ENCODE data around the gene SCN4A.
"Not testable (repeated sequence)": the region's sequence is repeated elsewhere in the genome, so short reads cannot be mapped to it uniquely, and the experiment has no call there.

Gene SCN4A

DNA sequence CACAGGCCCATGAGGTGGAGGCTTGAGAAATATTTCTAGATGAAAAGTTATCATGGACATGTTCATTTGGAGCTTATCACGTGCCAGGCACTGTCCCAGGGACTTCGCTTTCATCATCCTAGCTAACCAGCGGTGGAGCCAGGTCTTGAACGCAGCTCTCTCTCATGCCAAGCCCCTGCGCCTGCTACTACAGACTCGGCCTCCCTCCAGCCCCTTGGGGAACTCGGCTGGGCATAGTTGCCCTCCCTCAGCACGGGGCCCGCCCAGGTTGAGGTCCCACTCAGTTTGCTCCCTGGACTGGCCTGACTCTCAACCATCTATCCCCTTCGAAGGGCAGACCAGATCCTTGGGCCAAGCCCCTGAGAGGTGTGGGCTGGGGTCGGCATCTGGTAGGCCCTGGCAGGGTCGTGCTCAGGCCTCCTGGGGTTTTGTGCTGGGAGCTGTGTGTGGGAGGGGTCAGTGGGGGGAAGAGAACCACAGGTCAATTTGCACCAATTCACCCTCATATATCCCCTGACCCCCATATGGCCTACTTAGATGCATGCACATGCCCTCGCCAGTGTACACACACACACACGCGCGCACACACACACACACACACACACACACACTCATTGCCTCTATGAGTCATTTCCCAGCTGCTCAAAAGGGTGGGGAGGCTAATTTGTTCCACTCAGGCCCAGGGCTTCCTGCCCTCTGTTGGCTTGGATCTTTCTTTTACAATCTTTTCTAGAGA, 12.1 kb upstream of the SCN4A start:
- peak; percentile 57 for DNase-seq

DNA sequence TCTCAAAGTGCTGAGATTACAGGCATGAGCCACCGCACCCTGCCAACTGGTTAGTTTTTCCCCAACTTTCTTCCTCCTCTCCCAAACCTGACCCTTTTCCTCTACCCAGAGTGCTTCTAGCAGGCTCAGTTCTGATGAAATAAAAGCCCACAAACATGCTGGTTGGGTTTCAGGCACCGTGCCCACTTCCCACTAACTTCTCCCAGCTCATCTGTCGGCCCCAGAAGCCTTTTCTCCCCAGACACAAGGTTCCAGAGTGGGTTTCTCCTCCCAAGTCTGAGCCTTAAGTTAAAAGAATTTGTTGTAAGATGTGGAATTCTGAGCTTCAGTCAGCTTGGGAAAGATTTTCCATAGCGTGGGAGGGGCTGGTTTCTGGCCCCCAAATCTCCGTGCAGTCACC, 11.5 kb upstream of the SCN4A start:
- DNase-seq = no peak

DNA sequence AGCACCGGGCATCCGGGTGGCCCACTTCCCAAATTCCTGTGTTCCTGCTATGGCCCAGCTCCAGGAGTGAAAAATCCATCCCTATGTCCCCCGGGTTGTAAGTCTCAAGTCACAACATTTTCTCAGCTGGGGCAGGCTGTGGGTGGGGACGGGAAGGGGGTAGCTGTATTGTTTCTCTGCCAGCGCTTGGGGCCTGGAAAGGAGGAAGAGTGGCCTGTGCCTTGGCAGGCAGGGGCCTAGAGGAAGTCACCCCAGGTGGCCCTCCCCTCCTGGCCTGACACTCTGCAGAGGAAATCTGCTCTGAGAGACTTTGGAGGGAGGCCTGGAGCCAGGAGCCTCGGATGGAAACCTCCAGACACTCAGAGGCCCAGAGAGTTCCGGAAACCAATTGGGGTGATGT, 10.6 kb upstream of the SCN4A start:
- no peak for DNase-seq

DNA sequence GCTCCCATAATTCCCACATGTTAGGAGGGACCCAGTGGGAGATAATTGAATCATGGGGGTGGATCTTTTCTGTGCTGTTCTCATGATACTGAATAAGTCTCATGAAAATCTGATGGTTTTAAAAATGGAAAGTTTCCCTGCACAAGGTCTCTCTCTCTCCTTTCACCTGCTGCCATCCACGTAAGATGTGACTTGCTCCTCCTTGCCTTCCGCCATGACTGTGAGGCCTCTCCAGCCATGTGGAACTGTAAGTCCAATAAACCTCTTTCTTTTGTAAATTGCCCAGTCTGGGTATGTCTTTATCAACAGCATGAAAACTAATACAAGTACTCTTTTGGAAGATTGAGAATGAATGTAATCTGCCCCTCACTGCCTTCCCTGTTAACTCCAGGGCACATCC, 9.9 kb upstream of the SCN4A start:
- DNase-seq = not testable (repeated sequence)

DNA sequence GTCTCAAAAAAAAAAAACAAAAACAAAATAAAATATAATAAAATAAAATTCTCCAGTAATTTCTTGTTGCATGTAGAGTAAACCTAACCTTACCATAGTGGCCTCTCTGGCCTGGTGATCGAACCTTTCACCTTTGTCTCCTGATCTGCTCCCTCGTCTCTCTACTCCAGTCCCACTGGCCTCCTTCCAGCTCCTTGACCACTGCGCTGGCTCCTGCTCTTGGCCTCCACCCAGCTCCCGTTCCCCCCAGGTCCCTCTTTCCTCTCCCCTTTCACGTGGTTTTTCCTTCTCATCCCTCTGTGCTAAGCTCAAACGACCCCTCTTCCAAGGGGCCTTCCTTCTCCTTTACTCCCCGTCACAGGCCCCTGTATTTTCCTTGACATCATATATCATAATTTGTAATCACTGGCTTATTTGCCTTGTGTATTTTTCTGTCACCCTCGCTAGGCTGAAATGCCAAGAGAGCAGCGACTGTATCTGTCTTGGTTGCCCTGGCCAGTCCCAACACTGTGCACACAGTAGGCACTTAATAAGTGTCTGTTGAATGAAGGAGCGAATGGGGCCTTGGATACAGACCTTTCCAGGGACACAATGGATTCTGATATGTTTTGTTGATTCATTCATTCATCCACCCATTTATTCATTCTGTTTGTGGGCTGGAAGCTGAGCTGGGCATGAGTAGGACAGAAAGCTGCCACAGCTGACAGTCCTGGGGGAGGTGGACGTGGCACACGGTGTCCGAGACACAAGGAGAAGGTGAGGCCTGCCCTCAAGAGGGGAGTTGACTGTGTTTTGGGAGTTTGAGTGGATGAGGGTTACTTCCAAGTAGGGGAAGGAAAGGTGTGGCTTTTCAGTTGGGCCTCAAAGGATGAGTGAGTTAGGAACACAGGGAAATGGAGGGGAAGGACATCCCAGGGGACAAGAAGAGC, 5.8 kb upstream of the SCN4A start:
- DNase-seq = no peak

DNA sequence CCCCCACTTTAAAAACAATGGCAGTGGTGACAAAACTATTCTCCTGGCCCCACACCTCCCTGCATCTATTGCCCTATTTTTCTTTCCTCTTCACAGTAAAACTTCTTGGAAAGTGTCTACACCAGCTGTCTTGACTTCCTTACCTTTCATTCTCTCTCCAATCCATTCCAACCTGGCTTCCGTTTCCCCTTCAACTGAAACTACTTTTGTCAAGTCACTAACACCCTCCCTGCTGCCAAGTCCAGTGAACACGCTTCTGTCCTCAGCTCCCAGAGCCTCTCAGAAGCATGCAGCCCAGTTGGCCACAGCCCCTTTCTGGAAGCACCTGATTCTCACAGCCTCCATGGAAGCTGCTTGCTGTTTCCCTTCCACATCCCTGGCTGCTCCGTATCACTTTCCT, 4.0 kb upstream of the SCN4A start:
- DNase-seq = no peak

DNA sequence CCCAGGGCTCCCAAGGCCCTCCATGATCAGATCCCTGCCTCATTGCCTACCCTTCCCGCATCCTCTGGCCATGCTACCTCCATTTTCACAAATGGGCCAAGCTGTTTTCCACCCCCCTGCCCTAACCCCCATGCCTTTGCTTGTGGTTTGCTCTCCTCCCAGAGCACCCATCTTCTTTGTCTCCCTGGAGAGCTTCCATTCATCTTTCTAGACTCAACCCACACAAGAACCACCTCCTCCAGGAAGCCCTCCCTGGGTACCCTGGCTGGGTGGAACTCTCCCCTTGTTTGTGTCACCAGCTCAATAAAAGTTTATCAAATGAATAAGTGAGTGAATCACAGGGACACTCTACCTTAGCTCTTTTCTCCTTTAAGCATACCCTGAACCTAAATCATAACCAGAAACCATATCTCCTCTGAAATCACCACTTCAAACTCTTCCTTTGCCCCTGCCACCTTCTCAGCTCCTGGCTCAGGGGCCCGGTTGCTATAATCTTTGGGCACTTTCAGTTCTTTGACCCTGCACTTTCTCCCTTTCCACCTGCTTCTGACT, 2.9 kb upstream of the SCN4A start:
- no peak for DNase-seq

DNA sequence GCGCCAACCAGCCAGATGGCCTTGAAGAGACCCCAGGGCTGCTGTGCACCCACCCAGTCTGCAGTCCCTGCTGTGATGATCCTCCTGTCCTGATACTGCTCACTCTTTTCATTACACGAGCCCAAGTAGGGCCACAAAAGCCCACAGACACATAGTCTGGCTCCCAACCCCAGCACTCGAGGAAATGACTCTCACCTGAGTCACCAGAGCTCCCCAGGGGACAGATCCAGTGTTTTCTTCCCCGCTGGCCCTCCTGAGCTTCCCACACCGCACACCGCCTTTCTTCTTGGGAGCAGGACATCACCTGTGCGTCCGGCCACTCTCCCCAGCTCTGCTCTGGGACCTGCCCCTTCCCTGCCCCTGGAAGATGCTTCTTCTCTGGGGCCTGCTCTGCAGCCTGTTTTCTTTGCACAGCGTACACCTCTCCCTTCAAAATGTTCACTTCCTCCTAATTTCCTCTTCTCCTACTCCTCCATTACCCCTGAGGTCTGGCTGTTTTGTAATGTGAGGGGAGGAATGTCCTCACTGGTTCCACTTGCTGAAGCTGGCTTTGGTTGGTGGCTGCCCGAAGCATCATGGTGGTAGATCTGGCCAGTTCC, 2.0 kb upstream of the SCN4A start:
- DNase-seq = no peak

DNA sequence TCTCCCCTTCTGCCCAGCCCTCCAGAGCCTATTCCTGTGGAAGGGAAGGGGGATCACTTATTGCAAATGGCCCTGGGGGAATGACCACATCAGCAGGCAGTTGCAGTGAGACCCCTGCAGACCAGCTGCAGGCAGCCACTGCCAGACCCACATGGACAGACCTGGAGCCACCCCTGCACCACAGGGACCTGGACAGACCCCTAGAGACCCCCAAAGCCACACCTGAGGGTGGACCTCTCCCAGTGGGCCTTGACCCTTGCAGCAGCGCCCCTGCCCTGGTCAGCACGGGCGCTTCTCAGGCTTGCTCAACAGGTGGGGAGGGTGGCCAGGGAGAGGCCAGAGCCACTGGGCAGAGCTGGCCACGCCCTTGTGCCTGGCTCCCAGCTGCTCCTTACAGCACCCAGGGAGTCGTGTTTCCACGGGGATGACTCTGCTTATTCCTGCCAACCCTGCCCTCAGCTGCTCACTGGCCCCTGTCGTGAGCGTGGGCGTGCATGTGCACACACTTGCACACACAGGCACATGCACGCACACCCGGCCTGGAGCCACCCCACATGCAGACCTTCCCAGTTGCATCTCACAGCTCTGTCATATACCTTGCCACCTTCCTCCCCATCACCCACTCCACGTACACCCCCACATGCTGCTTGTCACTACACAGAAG, 1.3 kb upstream of the SCN4A start:
- DNase-seq = no peak

DNA sequence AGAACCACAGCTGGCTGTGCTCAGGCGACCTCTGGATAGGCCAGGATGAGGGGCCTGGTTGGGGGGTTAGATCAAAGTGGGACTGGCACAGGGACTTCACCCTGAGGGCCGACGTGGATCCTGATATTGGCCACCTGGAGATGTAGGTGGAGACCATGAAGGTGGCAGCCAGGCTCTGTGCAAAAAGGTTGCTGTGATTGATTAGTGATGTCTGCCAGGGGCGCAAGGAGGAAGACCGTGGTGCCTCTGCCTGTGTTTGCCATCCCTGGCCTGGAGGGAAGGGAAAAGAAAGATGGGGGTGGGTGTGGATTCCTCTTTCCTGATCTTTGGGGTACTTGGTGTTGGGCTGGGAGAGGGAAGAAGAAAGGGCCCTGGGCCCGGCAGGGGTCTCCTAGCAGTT, 529 bp upstream of the SCN4A start:
- no peak for DNase-seq

DNA sequence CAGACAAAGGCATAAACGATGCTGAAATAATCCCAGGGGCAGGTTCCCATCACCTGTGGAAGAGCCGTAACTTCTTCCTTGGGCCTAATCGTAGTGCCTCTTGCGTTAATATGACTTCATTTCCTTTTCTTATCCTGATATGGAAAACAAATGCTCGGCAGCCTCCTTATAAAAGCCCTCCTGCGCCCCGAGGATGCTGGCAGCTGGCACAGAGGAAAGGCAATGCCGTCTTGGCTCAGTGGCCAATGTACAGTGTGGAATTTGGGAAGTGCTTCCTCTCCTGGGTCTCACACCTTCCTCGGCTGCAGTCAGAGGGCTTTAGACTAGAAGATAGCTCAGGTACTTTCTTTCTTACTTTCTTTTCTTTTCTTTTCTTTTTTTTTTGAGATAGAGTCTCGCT, 3.4 kb downstream of the SCN4A start:
- no peak for DNase-seq

DNA sequence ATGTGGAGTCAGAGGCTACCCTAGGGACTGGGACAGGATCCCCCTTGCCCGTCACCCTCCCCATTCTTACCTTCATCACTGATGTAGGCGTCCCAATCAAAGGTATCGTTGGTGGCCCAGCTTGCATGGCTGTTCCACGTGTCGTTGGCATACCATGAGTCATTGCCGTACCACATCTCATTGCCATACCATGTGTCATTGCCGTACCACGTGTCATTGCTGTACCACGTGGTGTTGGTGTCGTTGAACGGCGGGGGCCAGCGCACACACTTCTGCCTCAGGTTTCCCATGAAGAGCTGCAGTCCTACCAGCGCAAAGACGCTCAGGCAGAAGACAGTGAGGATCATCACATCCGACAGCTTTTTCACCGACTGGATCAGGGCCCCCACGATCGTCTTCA, 4.8 kb downstream of the SCN4A start:
- no peak for DNase-seq

DNA sequence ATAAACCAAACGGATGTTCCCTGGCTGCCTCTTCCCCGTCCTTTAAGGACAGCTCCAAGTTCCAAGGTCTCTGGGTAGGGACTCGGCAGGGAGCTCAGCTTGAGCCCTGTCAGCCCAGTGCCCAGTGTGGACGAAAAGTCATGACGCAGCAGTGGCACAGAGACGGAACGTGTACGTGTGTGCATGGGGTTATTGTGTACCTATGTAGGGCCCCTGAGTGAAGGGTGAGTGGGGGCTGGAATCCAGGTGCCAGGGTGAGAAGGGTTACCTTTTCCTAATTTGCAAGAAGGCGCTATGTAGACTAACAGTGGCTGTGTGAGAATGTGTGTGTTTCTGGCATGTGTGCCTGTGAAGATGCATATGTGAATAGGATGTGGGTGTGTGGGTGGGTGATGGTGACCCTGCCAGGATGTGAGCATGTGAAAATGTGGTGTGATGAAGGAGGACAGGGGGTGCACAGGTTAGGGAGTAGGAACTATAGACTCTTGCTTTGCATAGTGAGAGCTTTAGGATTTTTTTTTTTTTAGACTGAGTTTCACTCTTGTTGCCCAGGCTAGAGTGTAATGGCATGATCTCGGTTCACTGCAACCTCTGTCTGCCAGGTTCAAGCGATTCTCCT, 6.0 kb downstream of the SCN4A start:
- no peak for DNase-seq

DNA sequence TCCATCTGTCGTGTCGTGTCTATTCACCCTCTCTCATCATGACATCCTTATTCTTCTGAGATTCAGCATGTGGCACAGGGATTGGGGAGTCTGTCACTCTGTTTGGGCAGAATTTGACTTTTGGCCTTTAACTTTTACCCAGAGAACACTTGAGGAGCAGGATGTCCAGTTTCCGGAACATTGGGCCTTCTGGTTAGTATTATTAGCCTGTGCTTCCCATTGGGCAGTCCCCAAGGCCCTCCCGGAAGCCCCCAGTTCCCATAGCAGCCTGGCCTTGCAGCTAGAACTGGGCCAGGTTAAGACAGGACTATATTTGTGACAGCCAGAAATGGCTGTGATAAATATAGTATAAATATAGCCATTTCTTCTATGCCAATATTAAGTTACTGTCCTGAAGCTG, 9.6 kb downstream of the SCN4A start:
- no peak for DNase-seq

DNA sequence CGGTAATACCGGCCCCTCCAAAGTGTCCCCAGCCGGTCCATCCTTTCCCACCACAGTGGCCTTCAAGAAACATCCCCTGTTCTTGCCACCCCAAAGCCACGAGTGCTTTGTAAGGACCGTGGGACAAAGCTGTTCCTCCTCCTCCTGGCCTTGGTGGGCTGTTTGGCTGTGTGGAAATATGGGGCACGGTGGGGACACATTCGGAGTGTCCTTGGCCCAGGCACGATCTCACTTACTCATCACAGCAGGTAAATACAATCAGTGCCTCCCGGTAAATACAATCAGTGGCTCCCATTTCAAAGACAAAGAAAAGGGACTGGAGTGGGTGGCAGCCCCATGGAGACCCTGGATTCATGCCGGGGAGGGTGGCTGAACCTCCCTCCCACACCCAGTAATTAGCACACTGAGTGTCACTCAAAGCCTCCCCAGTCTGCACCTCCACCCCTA, 10.4 kb downstream of the SCN4A start:
- no peak for DNase-seq

DNA sequence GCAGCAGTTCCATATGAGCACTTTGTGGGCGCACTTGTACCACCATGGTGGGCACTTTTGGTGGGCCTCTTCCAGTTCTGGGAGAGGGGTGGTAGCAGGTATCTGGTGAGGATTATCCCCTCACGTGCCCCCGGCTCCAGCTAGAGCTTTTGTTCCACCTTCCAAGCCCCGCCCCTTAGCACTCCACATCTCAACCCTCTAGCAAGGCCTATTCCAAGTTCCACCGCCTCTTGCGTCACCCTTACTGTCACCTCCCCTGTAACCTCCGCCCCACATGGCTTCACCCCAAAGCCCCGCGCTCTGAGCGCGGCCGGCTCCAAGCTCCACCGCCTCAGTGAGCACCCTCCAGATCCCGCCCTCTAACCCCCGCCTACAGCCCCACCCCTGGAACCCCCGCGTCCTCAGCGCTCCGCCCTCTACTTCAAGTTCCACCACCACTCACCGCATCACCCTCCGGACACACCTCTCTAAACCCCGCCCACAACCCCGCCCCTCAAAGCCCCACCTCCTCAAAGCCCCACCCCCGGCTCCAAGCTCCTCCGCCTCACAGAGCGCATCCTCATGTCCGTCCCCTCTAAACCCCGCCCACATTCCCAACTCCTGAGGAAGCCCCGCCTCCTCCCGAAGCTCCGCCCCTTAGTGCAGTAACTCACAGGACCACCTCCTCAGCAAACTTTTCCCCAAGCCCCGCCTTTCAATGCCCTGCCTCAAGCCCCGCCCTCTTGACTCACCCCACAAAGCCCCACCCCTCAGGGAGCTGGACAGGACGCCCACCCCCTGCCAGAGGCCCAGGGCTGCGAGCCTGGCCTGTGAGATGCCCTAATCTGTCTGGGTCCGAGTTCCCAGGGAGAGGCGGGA, 11.1 kb downstream of the SCN4A start:
- peak; percentile 82 for DNase-seq

DNA sequence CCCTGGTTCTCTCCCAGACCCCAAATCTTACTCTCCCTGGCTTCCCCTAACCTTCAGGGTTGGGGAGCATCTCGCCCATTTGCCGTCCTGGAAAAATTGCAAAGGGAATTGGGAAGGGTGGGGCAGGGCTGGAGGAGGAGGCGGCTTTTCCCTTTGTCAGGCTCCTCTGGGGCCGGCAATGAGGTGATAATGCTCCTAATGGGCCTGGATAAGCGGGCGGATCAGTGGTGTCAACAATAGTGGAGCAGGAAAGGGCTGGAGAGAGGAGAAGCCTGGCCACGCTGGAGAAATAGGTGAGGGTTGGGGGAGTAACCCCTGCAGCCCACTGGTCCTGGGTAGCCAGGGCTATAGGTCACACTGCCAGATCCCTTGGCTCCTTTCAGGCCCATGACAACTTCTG, 12.3 kb downstream of the SCN4A start:
- DNase-seq = no peak

DNA sequence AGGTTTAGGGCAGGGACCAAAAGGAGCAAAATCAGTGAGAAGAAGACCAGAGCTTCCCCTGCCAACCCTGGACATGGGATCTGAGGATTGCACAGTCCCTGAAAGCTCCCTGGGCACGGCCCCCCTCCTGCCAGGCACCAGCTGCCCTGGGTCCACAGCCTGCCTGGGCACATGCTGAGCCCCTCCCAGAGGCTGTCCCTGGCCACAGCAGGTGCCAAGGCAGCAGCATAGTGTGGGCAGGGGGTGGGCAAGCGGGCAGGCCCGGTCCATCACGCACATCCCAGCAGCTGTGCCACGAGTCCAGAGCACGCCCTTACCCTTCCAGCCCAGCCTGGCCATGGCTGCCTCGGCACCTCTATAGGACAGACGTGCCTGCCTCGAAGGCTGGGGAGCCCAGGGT, 12.7 kb downstream of the SCN4A start:
- DNase-seq = no peak

DNA sequence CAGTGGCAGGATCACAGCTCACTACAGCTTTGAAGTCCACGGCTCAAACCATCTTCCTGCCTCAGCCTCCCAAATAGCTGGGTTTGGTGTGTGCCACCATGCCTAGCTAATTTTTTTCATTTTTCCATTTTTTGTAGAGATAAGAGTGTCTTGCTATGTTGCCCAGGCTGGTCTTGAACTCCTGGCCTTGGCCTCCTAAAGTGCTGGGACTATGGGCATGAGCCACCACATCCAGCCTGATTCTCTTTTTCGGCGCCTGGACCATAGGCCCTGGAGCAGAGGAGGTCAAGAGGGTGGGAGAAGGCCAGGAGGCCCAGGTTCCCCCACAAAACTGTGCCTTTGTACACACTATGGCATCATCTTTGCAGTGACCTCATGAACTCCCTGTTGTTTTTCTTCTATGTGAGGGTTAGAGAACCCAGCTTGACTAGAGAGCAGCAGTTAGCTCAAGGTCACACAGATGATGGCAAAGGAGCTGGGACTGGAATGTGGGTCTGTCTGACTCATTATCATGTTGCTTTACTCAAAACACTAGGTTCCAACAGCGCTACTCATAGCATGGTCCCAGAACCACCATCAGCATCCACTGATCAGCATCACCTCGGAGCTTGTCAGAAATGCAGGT, 16.3 kb downstream of the SCN4A start:
- no peak for DNase-seq

DNA sequence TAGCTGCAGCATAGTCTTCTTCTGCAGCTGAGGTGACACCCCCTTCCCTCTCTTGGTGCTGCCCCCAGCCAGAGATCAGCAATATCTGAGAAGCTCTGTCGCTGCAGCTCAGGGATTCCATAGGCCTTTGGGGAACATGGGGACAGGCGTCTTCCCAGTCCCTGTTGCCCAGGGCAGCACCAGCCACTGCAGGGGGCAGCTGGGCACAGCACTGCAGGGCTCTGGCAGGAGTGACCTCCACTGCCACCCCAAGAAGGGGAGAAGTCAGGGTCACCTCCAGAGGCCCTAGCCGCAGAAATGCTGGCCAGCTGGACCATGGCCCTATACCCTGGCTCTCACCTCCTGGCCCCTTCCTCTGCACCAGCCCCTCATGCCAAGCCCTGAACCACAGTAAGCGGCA, 16.9 kb downstream of the SCN4A start:
- no peak for DNase-seq

DNA sequence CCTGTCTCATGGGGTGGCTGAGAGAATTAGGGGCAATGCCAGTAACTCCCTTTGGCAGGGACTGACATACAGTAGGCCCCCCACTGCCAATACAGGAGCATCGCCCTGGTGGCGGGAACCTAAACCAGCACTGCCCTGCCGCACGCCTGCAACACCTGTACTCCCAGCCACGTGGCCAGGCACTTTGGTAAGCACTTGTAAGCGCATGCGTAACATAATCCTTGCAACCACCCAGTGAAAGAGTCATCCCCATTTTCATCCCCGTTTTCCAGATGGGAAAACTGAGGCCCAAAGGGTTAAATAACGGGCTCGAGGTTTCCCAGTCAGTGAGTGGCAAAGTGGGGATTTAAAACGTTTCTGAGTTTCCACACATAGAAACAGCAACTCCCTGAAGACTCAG, 17.5 kb downstream of the SCN4A start:
- DNase-seq = no peak

Data from eye (tissue), 1 donor.